Activated T-cell treated with anti-CD3 and anti-CD28 coated beads, Interleukin-2, amount 50 U/mL, for 48 hours (primary cell): ENCODE measurements around the gene KMT5B.
A peak's percentile ranks its signal among the peaks of the same experiment; 100 is the strongest.

ENCODE experiments used
- DNase-seq, 2 experiments: peaks; one replicate each; pipeline ENCODE4 v3.0.0-alpha.2; 2020

The KMT5B gene

DNA sequence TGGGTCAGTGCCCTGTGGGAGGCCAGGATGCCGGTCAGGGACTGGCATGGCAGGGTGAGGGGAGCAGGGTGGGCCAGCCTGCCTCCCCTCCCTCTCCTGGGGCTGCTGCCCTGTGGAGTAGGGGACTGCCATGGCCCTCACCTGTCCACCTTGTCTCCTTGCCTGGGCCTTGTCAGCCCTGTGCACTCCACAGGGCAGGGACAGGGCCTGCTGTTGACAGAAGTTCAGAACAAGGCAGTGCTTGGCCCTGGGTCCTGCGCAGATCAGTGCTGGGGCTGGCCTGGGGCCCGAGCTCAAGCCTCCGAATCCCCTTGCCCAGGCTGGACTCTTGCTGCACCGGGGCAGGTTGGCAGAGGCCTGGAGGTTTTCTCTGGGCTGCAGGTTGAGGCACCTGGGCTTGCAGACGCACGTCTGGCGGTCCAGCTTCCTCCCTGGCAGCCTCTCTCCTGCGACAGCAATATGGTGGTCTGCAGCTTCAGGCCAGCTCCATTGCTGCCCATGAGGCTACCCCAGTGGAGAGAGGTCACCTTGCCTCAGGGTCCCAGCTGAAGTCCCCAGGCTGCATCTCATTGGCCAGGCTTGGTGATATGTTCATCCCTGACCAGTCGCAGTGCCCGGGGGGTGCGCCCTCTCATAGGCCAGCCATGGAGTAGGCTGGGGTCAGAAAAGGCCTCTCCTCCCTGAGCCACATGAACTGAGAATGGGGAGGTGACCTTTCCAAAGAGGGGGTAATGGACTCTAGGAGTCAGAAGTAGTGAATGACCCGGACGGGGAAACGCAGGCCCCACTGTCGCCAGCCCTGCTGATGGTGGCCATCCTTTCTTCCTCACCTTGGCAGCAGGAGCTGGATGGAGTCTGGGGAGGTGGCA, 70.4 kb downstream of the KMT5B start:
- no peak for DNase-seq

DNA sequence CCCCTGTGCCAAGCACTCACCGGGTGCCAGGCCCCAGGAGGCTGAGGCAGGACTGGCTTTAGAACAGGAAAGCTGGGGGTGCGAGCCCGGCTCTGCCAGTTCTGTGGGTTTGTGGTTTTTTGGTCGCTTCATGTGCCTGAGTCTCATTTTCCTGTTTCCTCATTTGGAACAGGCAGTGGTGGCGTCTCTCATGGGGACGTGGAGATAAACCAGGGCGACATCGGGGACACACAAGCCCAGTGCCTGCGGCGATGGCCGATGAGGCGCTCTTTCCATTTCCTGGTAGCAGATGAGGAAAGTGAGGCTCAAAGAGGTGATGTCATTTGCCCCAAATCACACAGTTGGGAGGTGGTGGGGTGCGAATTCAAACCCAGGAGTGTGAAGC, 71.1 kb downstream of the KMT5B start:
- DNase-seq = peak; percentile 75 to 77

DNA sequence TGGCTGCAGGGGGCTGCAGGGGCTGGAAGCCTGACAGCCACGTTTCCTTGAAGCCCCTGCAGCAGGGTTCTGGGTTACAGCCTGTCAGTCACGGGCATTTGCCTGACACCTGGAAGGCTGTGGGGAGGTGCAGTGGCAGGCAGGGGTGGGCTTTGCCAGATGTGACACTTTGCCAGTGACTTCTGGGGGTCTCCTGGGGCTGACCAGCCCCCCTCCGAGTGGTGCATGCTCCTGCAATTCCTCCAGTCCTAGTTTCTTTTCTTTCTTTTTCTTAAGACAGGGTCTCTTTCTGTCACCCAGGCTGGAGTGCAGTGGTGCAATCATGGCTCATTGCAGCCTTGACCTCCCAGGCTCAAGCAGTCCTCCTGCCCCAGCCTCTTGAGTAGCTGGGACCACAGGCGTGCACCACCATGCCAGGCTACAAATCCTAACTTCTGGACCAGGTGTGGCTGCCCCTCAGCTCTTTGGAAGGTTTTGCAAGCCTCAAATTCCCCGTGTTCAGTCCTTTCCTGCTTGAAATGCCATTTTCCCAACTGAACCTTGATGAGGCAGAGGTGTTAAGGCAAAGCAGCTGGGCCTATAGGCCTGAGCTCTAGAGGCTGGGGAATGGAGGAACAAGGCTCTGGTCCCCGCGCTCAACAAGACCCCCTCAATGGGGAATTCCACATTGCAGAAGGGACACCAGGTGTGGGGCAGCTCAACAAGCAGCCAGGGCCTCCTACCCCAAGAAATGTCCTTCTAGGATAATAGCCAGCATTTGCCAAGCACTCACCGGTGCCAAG, 71.7 kb downstream of the KMT5B start:
- DNase-seq = no peak

DNA sequence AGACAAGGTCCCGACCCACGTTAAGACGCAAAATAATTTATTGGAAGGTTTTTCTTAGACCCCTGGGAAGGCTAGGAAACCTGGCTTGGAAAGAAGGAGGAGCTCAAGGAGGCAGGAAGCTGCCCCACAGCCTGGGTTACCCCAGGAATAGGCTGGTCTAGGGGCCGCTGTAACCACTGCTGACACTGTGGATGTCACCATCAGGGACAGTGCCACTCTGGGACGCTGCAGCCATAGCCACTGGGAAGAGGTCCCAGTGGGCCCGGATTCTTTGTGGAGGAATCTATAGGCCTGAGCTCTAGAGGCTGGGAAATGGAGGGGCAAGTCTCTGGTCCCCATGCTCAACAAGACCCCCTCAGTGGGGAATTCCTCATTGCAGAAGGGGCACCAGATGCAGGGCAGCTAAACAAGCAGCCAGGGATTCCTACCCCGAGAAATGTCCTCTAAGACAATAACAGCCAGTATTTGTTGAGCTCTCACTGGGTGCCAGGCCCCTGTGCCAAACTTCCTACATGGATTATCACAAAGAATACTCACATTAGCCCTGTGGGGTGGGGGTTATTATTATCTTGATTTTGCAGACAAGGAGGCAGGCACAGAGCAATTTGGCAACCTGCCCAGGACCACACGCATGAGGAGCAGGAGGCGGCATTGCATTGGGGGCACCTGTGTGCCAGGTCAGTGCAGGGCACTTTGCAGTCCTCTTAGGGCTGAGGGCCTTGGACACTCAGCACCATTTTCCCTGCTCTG, 72.4 kb downstream of the KMT5B start:
- DNase-seq = no peak

DNA sequence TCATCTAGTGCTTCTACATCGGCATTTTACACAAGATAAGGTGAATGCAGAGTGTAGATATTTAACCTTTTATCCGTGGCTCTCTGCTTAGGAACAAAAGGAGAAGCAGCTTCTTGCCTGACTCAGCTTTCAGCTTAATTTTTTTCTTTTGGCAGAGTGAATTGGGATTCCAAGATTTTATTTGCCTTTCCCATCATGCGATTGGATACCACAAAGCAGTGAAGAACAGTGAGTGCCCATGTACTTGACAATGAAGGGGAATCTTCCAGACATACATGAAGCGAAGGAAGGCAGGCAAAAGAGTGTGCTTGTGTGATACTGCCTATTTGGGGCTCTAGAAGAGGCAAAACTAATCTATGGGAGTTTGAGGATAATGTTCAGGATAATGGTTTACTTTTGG, 74.9 kb downstream of the KMT5B start:
- DNase-seq = no peak

DNA sequence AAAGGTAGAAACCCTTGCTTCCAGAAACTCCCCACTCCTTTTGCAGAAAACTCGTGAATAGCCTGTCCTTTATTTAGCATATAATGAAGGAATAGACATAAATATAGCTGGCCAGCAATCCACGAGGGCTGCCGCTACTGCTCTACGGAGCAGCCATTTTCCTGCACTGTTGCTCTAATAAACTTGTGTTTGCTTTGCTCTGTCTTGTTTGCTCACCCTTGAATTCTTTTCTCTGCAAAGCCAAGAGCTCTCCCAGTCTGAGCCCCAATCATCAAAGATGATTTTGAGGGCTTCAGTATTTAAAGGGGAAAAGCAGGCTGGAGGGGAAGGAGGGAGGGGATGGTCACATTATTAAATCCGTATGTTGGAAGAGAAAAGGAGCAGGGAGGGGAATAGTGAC, 75.3 kb downstream of the KMT5B start:
- DNase-seq = no peak

DNA sequence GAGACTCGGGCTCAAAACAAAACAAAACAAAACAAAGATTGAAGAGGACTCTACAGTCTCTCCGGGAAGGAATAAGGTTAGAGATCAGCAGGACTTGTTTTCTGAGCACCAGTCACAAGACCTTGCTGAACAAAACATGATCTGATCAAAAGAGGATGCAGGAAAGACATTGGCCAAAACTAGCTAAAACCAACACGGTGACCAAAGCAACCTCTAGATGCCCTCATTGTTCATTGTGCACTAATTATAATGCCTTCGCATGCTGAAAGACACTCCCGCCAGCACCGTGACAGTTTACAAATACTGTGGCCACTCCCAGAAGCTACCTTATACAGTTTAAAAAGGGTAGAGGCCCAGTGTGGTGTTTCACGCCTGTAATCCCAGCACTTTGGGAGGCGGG, 76.2 kb downstream of the KMT5B start:
- no peak for DNase-seq

DNA sequence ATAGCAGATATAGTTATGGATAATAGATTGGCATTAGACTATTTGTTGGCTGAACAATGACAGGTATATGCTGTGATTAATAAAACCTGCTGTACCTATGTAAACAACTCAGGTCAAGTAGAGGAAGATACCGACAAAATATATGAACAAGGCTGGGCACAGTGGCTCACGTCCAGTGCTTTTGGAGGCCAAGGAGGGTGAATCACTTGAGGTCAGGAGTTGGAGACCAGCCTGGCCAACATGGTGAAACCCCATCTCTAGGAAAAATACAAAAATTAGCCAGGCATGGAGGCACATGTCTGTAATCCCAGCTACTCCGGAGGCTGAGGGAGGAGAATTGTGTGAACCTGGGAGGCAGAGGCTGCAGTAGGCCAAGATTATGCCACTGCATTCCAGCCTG, 77.9 kb downstream of the KMT5B start:
- no peak for DNase-seq

DNA sequence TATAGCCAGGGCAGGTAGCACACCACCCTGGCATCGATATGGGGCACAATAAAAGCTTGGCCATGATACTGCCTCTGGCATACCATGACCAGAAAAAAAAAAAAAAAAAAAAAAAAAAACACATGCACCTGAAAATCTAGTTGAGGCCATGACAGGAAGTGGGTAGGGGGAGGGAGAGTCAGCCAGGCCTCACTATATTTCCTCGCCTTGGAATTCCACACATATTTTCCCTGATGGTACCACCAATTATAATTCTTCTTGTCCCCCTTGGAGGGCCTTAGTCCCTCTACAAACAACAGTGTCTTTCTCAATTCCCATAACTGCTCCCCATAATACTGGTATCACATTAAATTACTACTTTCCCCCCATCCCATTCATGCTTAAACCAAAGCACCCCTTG, 79.3 kb downstream of the KMT5B start:
- no peak for DNase-seq

DNA sequence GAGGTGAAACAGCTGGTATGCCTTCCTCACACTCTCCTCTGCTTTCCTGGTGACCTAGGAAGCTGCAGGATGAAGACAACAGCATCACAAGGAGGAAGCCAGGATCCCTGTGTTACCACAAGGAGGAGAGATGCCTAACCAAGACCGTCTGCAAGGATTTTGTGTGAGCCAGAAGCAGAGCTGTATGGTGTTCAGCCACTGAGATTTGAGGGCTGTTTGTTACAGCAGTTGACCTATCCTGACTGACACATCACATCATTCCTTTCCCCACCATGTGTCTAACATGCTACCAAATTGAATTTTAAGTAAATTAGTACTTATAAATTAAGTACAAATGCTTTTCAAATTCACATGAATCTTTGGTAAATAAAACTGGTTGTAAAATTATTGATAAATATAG, 83.0 kb downstream of the KMT5B start:
- DNase-seq = no peak

DNA sequence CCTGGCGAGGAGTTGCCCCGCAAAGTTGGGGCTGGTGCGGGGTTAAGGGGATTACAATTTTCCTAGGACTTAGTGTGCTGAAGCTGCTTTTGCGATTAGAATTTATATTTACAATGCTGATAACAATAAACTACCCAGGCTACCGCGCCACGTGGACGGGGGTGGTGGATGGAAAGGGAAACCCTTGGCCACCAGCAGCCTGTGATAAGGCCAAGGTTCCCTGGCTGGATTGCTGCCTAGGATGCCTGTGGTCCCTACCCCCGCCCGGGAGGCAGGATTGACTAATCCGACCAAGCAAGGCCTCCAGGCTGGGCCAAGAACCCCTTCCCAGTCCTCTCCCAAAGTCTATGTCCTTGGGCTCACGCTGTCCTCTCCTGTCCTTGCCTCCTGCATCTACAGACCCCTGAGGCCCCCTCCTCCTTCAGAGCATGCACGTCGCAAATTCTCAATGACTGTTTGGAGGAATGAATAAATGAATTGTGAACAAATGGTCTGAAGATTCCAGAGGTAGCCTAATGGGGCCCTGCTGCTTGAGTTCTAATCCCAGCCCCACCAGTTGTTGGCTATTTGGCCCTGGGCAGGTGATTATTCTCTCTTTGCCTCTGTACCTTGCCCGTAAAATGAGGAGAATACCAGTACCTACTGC, 84.3 kb downstream of the KMT5B start:
- DNase-seq = no peak

DNA sequence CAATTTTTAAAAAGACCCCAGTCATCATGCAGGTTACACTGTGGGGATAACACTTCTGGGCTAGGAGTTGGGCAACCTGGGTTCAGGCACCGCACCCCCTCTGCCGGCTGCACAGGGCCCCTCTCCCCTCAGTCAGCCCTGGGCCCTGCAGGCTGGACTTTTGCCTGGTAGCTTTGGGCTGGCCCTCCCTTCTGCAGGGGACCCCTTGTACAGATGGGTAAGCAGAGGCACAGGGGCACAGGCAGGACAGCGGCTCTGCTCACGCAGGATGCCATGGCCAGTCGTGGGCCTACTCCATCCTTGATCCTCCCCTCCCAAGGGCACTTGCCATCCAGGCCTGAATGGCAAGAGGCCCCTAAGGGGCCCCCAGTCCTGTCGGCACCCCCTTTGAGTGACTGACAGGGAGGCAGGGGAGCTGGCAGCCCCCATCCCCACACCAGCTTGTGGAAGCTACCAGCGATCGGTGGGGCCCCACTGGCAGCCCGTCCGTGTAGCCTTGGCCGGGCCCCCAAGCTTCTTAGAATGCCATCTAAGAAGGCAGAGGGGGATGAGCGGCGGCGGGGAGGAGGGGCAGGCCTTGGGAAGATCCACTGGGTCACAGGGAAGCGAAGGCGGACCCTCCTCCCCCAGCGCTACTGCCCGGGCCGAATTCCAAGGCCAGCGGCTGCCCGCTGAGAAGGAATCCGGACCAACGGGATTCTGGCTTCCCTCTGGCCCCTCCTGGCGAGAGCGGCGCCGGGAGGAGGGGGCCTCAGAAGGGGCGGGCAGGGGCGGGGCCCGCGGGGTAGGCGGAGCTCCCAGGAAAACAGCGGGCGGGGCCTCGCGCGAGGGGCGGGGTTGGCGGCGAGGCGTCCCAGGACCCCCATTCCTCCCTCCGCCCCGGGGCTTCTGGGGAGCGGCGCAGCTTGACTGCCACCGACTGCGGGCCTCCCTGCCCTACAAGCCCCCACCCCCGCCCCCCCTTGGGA, 85.1 kb downstream of the KMT5B start:
- no peak for DNase-seq

DNA sequence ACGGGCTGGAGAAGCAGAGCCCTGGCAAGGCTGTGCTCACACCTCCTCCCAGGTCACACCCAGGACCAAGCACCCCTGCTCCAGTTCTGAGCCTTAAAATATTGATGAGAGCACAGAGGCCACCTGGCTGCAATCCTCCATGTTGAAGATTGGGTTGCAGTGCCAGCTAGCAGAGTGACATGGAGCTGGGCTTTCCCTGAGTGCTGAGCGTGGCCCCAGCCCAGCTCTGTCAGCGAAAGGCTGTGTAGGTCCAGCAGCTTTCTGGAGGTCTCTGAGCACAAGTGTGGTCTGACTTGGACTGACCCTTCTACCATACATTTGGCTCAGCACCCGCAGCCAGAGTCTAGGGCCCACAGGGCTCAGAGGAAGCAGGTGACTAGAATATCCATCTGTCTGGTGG, 87.9 kb downstream of the KMT5B start:
- DNase-seq = no peak

DNA sequence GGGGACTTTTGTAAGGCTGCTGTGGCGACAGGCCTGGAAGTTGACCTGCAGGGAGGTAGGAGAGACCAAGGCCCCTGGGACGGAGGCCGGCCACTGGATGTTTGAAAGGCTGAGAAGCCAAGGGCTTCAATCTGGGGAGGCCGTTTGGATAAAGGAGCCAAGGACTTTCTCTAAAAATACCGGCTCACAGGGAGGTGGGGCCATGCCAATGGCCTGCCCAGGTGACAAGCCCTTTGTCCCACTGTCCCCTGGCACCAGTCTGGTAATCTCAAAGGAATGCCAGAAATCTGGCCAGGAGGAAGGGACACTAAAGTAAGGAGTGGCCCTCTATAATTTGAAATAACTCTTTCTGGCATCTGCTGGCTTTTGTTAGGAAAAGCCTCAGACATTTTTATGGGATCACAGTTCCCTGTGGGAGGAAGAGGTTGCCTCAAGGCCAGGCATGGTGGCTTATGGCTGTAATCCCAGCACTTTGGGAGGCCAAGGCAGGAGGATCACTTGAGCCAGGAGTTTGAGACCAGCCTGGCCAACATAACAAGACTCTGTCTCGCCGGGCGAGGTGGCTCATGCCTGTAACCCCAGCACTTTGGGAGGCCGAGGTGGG, 90.1 kb downstream of the KMT5B start:
- DNase-seq = no peak

DNA sequence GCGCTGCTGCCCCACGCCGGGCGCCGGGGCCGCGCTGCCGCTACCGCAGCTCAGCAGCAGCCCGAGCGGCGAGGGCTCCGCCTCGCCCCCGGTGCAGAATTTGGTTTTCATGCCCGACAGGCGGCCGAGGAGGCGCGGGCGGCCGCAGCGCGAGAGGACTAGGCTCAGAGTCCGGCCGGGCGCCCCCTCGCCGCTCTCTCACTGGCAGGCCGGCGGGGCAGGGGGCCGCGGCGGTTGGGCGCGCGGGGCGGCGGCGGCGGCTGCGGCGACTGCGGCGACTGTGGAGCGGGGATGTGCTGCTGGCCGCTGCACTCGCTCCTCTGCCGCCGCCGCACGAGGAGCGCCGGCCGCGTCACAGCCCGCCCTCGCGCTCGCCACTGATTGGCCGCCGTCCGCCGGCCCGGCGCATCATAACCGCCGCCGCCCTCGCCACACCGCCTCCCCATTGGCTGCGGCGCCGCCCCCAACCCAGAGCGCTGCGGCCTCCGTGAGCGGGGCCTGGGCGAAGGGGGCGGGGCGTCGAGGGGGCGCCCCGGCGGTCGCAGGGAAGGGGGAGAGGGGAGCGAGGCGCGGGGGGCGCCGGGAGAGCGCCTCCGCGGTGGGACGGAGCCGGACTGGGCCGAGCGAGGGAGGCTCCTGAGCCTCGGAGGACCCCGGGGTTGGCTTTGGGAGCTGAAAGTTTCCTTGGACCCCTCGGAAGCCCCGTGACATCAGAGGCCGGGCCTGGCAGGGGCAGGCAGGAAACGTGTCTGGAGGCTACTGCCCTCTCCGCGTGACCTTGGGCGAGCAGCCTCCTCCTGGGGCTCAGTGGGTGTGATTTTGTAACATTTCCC, 91.8 kb downstream of the KMT5B start, which contains the start of gene CHKA:
Gene CHKA (minus strand): TSS at position 322 of the 833 bp plus-strand sequence. CDS start 211 bp downstream, at position 111.
- peak; percentile 87 to 92 for DNase-seq

DNA sequence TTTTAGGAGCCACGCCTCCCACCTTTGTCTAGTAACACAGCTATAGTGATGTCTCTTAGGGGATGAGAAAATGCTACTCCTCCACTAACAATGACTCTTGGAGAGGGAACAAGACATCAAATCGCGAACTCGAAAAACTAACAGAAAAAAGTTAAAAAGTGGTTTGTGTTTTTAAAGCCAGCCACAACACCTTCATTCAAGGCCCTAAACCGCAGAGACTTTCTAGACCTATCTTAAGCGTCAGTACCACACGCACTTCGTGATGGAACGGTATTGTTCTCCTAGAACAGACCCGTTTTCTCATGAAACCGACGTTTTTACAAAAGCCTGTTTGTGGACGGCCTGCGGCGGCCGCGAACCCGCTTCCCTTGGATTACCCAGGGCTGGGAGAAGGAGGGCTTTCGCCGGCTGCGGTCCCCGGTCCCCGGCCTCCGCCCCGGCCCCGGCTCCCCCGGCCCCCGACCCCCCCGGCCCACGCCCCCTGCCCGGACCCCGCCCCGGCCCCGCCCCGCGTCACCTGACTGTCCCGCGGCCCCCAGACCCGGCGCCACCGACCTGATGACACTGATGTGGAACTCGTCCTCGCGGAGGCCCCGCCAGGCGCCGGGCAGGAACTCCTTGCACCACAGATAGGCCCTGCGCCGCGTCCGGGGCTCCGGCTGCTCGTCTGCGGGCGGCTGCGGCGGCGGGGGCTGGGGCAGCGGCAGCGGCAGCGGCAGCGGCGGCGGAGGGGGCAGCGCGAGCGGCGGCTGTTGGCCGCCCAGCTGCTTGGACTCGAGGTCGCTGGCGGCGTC, 92.6 kb downstream of the KMT5B start:
- peak; percentile 44 to 61 for DNase-seq

DNA sequence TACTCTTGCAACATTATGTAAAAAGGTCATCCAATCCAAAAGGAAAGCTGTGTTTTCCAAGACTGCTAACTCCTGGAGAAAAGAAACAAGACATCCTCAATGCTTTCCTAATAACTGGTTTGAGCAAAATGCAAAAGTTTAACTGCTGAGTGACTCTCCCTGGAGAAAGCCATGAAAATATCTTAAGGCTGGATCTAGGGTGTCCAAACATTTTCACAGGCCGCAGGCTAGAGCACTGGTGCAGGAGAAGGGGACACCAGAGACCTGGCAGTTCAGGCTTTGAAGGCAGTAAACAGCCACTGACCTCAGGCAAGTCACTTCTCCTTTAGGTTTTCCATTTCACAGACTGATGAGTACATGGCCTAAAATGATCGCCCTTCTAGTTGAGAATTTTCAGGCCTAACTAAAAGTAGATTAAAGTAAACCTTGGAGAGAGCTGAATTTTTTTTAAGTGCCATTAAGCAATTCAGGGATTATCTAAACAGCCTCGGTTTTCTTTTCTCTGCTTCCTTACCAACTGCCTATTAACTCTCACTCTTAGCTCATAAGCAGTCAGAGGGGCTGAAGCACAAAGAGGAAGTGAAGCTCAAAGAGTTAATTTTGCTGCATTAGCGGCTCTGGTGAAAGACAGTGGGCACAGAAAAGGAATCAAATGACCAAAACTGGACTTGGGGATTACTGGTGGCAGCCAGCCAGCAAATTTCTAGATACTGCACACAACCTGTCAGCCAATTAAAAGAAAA, 94.2 kb downstream of the KMT5B start:
- DNase-seq = no peak

DNA sequence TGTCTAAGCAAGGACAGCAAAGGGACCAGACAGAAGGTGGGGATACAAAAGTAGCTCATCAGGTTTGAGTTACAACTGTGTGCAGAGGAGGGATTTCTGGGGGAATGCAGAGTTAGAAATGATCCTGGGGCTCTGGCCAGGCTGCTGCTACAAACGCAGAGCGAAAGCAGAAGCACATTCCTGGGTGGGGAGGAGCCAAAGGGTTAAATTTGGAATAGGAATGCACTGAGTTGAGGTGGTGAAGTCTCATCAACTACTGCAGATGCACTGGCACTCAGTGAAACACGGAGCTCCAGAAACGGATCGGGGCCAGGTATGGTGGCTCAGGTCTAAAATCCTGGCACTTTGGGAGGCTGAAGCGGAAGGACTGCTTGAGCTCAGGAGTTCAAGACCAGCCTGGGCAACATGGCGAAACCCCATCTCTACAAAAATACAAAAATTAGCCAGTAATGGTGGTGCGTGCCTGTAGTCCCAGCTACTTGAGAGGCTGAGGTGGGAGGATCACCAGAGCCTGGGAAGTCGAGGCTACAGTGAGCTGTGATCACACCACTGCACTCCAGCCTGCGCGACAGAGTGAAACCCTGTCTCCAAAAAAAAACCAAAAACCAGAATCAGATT, 95.1 kb downstream of the KMT5B start:
- no peak for DNase-seq
